T-helper 2 cell treated with Interferon-gamma antibody and Interleukin-4, amounts not matched to agents 100 ng/mL and 5 ng/mL, for 36 hours (primary cell): ENCODE results near the gene GNPTAB. TPM values are rescaled to one million over a fixed set of nuclear protein-coding genes. Genes with fewer than 3 reads are reported as not detected.
"Not testable (repeated sequence)": the region's sequence is repeated elsewhere in the genome, so short reads cannot be mapped to it uniquely, and the experiment has no call there.

Source experiments
- intact Hi-C: fragments of 100-400 bp; cut with micrococcal nuclease; formaldehyde crosslinking; loops from one replicate; pipeline ENCODE4 v1.15.1; 2023
- total RNA-seq: library from RNA; stranded (reverse); gene quantifications from 2 replicates; pipeline ENCODE4 v1.2.3, GENCODE V29; 2022

Gene GNPTAB
- total RNA-seq, 1 donor from 2014 or later, result 62.3 TPM

DNA sequence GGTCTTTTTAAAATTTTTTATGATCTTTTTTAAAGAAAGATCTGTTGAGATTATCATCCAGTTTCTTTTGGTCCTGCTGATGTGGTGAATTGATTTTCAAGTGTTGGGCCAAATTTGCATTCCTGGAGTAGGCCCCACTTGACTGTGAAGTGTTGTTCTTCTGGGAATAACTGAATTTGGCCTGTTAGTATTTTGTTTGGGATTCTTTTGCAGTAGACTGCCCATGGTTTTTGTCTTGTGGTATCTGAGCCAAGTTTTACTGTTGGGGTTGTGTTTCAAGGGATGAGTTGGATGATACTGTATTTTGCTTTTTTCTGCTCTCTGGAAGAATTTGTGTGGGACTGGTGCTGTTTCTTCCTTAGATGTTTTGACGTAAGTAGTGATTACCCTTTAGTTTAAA is 87.5 kb downstream of the GNPTAB start:
- intact Hi-C loops, result no loop called here

DNA sequence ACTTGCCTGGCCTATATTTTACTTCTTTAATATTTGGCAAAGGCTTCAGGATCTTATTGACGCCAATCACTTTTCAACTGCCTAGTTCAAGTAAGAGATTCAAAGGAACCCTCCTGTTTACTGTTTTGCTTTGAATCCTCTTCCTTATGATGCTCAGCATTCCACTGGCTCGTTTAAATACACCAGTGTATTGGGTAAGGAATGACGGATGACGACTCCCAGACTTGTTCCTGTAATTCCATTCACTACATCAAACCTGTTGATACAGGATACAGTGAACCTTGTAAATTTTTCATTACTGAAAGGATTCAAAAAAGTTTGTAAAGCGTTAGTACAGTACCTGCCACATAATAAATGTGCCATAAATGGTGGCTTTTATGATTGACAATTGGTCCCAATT is 89.8 kb downstream of the GNPTAB start:
- intact Hi-C loops, result no loop called here

DNA sequence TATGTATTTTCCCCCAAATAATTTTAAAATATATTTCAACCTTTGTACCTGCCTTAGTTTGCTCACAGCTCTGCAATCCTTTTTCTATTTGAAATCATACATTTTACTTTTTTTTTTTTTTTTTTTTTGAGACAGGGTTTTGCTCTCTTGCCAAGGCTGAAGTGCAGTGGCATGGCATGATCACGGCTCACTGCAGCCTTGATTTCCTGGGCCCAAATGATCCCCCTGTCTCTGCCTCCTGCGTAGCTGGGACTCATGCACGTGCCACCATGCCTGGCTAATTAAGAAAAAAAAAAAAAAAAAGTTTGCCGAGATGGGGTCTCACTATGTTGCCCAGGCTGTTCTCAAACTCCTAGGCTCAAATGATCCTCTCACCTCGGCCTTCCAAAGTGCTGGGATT is 90.2 kb downstream of the GNPTAB start:
- intact Hi-C loops, result no loop called here

DNA sequence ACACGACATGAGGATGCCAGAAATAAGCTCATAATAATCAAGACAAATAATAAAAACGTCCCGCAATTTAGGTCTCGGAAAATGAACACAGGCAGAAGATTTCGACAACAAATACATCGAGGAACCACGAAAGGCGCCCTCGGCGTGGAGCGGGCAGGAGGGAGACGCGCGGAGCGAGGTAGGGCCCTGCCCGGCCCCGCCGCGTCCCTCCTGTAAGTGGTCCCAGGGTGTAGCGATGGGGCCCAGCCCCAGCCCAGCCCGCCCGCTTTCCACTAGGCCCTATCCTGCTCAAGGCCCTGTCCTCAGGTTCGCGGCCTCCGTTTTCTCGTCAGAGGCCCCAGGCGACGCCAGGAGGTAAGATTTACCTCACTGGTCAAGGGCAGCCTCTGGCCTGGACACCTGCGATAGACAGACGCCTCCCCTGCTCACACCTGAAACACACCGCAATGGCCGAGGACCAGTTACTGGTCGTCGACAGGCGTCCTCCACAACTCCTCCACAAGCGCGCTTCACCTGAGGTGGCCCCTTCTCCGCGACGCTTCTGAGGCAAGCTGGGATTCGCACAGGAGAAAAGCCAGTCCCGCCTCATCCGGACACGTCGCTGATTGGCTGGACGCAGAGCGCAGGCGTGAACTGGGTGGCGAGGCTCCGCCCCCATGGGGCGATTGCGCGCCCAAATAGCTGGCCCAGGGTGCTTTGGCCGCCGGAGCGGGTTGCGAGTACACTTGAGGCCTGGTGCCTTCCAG is 91.7 kb downstream of the GNPTAB start, which contains the start of gene SYCP3:
SYCP3 (minus strand) TSS at position 543 of the 746 bp plus-strand sequence. CDS start 1,527 bp downstream, outside the sequence.
- intact Hi-C loops, result no loop called here

DNA sequence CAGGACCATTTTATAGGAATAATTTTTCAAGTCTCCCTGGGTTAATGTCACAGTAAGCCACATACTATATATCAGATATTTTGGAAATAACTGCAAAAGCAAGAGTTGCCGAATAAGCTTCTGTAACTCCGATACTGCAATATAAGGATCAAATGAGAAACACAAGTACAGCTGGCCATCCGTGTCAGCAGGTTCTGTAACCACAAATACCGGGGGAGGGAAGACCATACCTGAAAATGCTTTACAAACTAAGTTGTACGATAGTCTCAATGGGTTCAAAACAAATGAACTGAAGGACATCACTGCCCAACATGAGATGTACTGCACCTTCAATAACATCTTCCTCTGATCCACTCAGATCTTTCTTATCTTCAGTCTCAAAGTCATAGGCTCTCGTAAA is 93.3 kb downstream of the GNPTAB start:
- intact Hi-C loops, result no loop called here

DNA sequence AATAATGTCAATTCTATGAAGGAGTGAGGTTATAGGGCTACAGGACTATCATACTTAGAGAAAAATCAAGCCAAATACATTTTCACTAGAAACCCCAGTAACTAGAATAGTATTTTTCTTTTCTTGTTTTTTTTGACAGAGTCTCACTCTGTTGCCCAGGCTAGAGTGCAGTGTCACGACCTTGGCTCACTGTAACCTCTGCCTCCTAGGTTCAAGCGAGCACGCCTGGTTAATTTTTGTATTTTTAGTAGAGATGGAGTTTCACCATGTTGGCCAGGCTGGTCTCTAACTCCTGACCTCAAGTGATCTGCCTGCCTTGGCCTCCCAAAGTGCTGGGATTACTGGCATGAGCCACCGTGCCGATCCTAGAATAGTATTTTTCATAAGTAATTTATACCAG is 96.3 kb downstream of the GNPTAB start:
- intact Hi-C loops, result not testable (repeated sequence)

DNA sequence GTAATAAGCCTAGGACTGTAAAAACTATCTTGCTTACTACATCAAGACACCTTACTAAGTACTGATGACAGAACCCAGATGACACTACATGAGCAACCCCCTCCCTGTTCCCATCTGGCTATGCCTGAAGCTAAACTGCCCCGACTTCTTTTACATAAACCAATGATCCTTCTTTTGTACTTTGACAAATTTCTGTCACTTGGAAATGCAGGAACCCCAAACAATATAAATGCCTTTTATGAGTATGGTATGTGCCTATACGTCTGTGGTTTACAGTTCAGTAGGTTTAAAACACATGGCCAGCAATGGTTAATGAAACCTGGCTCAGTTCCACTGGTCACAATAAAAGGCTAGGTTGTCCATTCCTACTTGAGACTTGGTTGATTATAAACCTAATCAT is 97.6 kb downstream of the GNPTAB start:
- intact Hi-C loops, result no loop called here

DNA sequence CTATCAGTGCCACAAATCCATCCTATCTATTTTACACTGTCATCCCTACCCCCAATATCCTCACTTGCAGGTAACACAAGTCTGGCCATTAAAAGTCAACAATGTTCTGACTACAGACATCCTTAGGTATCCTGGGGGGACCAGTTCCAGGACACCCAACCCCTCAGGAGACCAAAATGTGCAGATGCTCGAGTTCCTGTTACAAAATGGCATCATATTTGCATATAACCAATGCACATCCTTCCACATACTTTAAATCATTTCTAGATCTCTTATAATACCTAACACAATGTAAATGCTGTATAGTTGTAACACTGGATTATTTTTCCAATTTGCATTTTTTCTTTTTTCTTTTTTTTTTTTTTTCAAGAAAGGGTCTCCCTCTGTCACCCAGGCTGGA is 98.4 kb downstream of the GNPTAB start:
- intact Hi-C loops, result no loop called here

DNA sequence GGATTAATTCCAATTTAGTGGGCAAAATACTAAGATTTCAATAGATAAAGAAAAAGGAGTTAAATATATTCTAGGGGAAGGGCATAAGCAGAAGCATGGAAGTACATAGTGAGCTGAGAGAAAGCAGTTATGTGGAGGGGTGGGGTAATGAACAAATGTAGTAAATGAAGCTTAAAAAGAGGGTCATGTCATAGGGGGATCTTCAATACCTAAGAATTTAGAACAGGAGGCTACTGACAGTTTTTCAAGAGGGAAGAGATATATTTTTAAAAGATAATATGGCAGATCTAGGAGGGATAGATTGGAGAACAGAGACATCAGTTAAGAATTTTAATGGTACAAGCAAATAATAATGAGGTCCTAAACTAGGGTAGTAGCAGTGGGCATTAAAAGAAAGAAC is 100.9 kb downstream of the GNPTAB start:
- intact Hi-C loops, result no loop called here

DNA sequence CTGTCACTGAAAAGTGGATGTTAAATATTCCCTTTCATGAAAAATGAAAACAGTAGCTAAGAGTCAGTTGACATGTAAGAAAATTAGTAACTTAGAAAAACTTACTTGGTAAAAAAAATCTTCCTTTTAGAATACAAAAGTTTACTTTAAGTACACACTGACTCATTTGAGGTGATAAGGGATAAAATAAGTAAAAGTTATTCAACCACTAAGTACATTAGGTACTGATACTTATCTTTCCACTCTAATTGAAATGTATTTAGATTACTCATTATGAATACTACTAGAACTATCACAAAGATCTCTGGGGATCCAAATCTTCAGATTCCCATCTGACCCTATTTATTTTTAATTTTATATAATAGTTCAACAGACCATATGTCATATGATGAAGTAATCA is 103.7 kb downstream of the GNPTAB start:
- intact Hi-C loops, result no loop called here

DNA sequence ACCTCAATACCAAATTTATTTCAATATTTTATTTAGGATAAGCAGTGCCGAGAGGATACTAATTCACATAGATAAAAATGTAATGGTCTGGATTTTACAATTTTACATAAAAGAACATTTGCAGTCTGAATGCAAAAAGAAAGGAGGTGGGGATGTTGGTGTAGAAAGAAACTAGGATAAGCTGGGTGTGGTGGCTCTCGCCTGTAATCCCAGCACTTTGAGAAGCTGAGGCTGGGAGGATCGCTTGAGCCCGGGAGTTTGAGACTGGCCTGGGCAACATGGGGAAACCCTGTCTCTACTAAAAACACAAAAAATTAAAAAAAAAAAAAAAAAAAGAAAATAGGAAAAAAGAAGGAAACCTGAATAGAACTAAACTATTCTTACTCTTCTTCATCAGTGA is 108.4 kb downstream of the GNPTAB start:
- intact Hi-C loops, result no loop called here

DNA sequence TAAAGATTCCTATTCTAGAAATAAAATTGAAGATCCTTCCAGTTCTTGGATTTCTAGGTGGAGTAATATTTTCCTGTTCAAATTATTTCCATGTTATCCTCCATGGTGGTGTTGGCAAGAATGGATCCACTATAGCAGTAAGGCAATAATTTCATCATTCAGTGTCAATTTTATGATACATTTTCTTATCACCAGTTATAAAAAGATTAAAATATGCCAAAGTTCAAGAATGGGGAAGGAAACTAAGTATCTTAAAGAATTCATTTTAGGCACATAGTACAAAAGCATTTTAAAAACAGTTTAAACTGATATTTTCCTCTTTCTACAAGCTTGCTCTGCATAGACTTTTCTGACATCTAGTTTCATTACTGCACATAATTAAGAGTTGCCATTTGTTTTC is 110.6 kb downstream of the GNPTAB start:
- intact Hi-C loops, result no loop called here

DNA sequence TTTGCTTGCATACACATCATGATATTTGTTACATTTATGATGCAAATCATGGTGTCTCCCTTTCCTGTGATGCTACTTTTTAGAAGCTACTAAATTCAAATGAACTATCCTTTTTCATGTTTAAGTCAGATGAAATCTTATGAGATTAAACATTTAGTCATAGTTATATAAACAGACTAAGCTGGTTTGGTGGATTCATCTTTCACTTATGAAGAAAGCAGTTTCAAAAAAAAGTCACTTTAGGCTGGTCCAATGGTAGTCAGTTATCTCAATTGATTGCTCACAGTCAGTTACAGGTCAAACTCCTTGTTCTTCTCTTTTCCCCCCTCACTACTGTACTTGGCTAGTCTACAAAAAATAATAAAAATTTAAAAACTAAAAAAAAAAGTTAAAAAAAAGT is 111.2 kb downstream of the GNPTAB start:
- intact Hi-C loops, result no loop called here

DNA sequence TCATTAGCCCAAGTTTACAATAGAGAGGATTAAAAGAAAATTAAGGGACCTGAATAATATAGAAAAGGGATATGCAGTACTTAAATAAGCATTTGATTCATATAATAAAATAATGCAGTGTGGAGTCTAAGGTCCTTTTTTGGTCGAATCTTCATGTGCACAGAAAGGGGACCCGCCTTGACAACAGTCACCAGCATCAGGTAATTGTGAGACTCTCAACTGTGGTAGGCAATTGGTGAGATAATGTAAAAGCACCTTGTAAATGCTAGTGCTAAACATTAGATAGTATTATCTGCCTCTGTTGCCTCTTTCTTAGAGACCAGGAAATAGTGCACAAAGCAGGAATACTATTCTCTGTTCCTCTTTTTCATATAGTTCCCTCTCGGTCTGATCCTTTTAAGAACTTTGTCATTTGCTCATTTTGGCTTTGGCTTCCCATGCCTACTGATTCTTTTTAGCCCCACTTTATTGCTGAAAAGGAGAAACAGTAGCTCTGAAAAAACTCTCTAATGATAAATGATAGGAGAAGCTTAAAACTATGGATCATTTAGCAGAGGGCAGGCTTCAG is 115.8 kb downstream of the GNPTAB start:
- intact Hi-C loops, result no loop called here

DNA sequence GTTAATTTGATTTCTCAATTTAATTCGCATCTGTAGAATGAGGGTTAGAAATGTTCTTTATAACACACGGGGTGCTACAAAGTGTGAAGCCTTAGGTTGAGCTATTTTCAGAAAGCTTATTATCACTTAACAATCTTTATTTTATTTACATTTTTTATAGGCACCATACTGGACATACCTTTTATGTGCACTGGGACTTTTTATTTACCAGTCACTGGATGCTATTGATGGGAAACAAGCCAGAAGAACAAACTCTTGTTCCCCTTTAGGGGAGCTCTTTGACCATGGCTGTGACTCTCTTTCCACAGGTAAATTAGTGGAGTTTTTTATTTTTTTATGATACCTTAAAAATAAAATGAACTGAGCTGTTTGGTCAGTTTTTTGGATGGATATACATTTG is 116.8 kb downstream of the GNPTAB start:
- intact Hi-C loops, result no loop called here

DNA sequence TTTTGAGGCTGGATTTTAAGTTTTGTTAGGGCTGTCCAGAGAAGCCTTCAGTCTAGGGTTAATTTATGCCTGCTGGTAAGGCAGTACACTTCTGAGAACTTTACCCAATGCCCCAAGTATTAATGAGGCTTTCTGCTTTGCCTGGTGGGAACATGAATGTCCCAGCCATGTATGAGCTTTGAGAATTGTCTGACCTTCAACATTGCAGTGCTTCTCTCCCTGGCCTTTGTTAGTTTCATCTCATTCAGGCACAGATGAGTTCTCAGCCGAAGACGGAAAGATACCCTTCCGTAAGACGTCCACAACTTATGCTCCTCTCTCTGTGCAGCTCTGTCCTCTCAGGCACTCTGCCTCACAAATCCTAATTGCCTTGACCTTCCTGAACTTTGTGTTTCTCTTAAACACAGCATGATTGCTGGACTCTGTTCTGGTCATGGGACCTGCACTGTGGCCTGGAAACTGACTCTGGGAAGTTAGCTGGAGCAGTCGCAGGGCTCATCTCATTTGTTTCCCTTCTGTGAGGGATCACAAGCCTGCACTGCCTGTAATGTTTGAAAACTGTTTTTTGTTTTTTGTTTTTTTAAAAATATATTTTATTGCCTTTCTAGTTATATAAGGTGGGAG is 117.6 kb downstream of the GNPTAB start:
- intact Hi-C loops, result no loop called here

DNA sequence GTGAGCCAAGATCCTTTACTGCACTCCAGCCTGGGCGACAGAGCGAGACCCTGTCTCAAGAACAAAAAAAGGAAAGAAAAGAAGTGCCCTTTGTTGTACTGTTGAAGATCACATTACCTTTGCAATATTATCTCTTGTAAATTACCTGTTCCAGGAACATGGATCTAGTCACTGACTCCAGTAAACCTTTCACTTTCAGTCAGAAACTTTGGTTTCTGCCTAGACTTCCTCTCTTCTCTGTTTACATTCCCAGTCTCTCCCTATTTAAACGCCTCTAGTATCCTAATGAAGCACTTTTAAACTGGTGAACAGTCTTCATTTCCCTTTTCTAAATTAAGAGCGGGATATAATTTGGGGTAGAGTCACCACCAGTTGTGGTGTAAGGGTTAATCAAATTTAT is 120.5 kb downstream of the GNPTAB start:
- intact Hi-C loops, result no loop called here

DNA sequence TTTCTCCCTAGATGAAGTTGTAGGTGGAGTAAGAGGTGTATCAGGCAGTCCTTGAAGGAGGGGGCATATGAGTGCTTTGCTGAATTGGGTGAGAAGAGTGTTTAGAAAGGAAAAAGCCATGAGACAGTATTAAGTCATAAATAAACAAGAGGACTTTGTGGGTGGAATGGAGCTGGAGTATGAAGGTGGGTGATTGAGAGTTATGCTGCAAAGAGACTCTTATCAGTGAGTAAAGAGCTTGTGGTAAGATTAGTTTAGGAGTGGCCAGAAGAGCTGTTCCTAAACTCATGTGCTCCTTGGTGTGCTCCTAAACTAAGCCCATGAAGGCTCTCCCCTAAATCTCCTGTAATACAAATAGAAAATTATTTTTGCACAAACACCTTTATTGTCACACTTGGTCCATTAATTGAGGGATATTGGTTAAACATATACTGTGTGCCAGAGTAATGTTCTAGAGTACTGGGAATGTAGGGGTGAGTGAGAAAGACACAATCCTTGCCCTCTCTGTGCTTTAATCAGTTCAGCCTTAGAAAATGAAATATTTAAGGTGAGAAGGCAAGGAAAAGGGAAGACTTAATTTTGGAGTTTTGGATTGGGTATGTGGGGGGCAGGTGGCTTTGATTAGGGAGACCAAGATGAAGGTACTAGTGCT is 123.5 kb downstream of the GNPTAB start:
- intact Hi-C loops, result no loop called here

DNA sequence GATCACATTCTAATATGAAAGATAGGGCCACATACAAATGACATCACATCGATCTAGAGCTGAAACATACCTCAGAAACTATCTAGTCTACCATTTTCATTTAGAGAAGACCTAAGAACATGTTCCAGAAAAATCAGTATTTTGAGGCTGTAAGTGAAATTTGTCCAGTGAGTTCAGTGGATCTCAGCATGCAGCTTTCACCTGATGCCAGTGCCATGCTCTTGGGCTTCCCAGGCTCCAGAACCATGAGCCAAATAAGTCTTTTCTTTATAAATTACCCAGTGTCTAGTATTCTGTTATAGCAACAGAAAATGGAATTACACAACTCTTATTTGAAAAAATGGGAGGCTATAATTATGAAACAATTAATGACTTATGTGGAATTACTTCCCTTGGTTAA is 124.4 kb downstream of the GNPTAB start:
- intact Hi-C loops, result no loop called here

DNA sequence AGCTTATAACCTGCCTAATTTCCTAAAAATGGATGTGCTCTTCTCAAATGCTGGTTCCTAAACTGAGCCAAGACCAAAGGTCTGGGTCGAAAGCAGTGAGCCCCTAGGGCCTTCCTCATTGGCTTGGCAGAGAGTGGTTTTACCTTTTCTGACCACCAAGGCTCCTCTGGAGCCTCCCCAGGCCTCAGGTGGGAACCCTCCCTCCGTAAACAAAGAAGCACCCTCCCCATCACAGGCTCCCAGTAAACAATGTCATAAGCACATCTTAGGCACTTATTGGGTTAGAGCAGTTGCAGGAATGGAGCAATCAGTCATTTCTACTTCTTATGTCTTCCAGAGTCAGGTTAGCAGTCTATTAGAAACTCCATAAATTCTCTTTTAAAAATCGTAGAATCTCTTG is 127.3 kb downstream of the GNPTAB start:
- intact Hi-C loops, result no loop called here

DNA sequence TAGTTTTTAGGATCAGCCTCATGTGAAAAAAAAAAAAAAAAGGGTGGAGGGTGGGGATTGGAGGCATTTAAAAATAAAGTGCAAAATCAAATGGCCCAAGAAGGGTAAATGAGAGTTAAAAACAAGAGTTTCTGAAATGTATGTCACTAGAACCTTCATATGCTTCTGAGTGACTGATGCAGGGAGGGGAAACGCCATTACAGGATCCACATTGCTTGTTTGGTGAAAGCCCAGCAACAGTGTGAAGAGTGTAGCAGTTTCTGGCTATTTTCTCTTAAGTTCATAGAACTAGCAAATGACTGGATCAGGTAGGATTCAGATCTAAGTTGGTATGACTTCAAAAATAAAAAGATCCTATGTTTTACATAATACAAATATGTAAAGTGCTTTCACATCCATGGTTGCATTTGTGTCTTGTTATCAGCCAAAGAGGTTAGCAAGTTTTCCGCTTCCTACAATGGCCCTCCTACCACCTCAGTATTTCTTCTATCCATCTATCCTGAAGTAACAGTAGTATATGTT is 130.4 kb downstream of the GNPTAB start:
- intact Hi-C loops, result no loop called here

DNA sequence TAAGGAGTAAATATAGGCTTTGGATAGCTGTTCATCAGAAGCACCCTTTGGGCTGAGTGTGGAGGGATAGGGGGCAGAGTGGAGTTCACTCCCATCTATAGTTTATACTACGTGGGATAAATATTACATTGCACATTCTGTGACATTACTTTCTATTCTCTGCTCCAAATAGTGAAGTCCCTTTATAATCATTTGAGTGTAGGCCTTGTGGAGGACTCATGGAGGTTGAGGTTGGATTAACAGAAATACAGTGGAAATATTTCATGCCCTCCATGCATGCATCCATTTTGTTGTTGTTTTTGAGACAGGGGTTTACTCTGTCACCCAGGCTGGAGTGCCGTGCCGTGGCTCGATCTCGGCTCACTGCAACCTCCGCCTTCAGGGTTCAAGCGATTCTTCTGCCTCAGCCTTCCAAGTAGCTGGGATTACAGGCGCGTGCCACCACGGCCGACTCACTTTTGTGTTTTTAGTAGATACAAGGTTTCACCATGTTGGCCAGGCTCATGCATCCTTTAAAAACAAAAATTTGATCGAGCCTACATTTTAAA is 131.9 kb downstream of the GNPTAB start:
- intact Hi-C loops, result no loop called here
